NCI-H2196 treated with DMSO at 0.1 percent for 48 hours (cell line): Measurements from ENCODE around the gene RAE1.

Experiments
- DNase-seq: peaks from one replicate; lab custom pipeline; 2025; ENCODE audit not compliant: unreplicated experiment; lab: John Stamatoyannopoulos, UW

RAE1 gene

GRCh38 chr20:57351042-57351783 lies at the start of gene RAE1:
Gene RAE1, plus strand, starts transcription at chr20:57351255. Its CDS starts 2,784 bp downstream, at chr20:57354039.
- peak; percentile 84 for DNase-seq

GRCh38 chr20:57306747-57307146 lies 44.3 kb upstream of the RAE1 start:
- no peak for DNase-seq

- no peak for DNase-seq
Measured at GRCh38 chr20:57308451-57309271, 42.4 kb upstream of the RAE1 start.

GRCh38 chr20:57309544-57310115 lies 41.4 kb upstream of the RAE1 start:
- DNase-seq = no peak

- DNase-seq = no peak
Measured at GRCh38 chr20:57310821-57311514, 40.1 kb upstream of the RAE1 start.

GRCh38 chr20:57312138-57312537 lies 38.9 kb upstream of the RAE1 start:
- DNase-seq = no peak

- no peak for DNase-seq
Measured at GRCh38 chr20:57313230-57313629, 37.8 kb upstream of the RAE1 start.

- no peak for DNase-seq
Measured at GRCh38 chr20:57313951-57314350, 37.1 kb upstream of the RAE1 start.

- no peak for DNase-seq
Measured at GRCh38 chr20:57315083-57315975, 35.7 kb upstream of the RAE1 start.

GRCh38 chr20:57315976-57316480 lies 35.0 kb upstream of the RAE1 start:
- no peak for DNase-seq

GRCh38 chr20:57316795-57317201 lies 34.3 kb upstream of the RAE1 start:
- no peak for DNase-seq

GRCh38 chr20:57317316-57317788 lies 33.7 kb upstream of the RAE1 start:
- no peak for DNase-seq

- DNase-seq = no peak
Measured at GRCh38 chr20:57317789-57318371, 33.2 kb upstream of the RAE1 start.

GRCh38 chr20:57319584-57319983 lies 31.5 kb upstream of the RAE1 start:
- no peak for DNase-seq

- no peak for DNase-seq
Measured at GRCh38 chr20:57320358-57320757, 30.7 kb upstream of the RAE1 start.

- DNase-seq = no peak
Measured at GRCh38 chr20:57321142-57321541, 29.9 kb upstream of the RAE1 start.

GRCh38 chr20:57322476-57322875 lies 28.6 kb upstream of the RAE1 start:
- no peak for DNase-seq

- no peak for DNase-seq
Measured at GRCh38 chr20:57323034-57323433, 28.0 kb upstream of the RAE1 start.

GRCh38 chr20:57325632-57326356 lies 25.3 kb upstream of the RAE1 start:
- no peak for DNase-seq
